Glomerular visceral epithelial cell (primary cell): Measurements from ENCODE around the gene E2F4.

Source experiments
- DNase-seq: peaks from one replicate; pipeline ENCODE4 v3.0.0-alpha.2; 2016; ENCODE audit errors: extremely low spot score

E2F4 gene

GRCh38 chr16:67235816-67236562, 44.0 kb downstream of the E2F4 start:
- DNase-seq, result no peak

- peak; percentile 45 for DNase-seq
These were observed 44.8 kb downstream of the E2F4 start for GRCh38 chr16:67236563-67237395.

GRCh38 chr16:67237396-67238277, 45.7 kb downstream of the E2F4 start:
- DNase-seq, result no peak

GRCh38 chr16:67238278-67238575, 46.3 kb downstream of the E2F4 start:
- DNase-seq, result no peak

GRCh38 chr16:67238806-67239470, 47.0 kb downstream of the E2F4 start:
- no peak for DNase-seq

- no peak for DNase-seq
These were observed 48.6 kb downstream of the E2F4 start for GRCh38 chr16:67240506-67240905.

GRCh38 chr16:67241008-67241900, 49.3 kb downstream of the E2F4 start:
- peak; percentile 87 for DNase-seq

- no peak for DNase-seq
These were observed 50.3 kb downstream of the E2F4 start for GRCh38 chr16:67242138-67242730.

- DNase-seq, result no peak
These were observed 51.5 kb downstream of the E2F4 start for GRCh38 chr16:67243481-67243880.

GRCh38 chr16:67244387-67245185, 52.6 kb downstream of the E2F4 start:
- DNase-seq, result peak; percentile 74

- DNase-seq, result no peak
These were observed 53.2 kb downstream of the E2F4 start for GRCh38 chr16:67245186-67245585.

GRCh38 chr16:67245674-67246080, 53.7 kb downstream of the E2F4 start:
- no peak for DNase-seq

GRCh38 chr16:67246081-67246755, 54.3 kb downstream of the E2F4 start:
- peak; percentile 83 for DNase-seq

GRCh38 chr16:67246756-67247191, 54.8 kb downstream of the E2F4 start:
- peak; percentile 44 for DNase-seq

GRCh38 chr16:67247192-67248072, 55.5 kb downstream of the E2F4 start, which contains the start of gene FHOD1:
FHOD1 (minus strand) TSS chr16:67247481; CDS start chr16:67247410, 71 bp downstream.
- peak; percentile 95 for DNase-seq

GRCh38 chr16:67248073-67248400, 56.1 kb downstream of the E2F4 start:
- no peak for DNase-seq
